Measurements from ENCODE around the gene CADPS2. TPM values are rescaled to one million over a fixed set of nuclear protein-coding genes. Genes with fewer than 3 reads are reported as not detected.

Gene CADPS2

GRCh38 chr7:122269241-122269640 is 617.0 kb downstream of the CADPS2 start:
- H3K27me3 ChIP-seq (ENCODE audit: control insufficient read depth in 1 of 2, insufficient read depth in 1 of 2, low read length in 2 of 2) = peaks cover 0 to 4% of the 10 kb centered on the region in 2 experiments
- no peaks in the 10 kb centered on the region for H3K79me1 ChIP-seq (replicated peaks; ENCODE audit: low read length, poor library complexity, severe bottlenecking)
- no peak overlapping the region for H3K9ac ChIP-seq (ENCODE audit: low read length)
- no CpG with 5 or more reads among the region's 1 CpG for WGBS
- no peaks in the 10 kb centered on the region for H3K4me1 ChIP-seq (ENCODE audit: control insufficient read depth, insufficient read depth, low read depth, low read length)
- H3K27ac ChIP-seq (ENCODE audit: low read length, poor library complexity, severe bottlenecking) = no peak overlapping the region
- H3K9me3 ChIP-seq (ENCODE audit: control insufficient read depth, low read length) = no peaks in the 10 kb centered on the region
- no peak overlapping the region for H4K8ac ChIP-seq (ENCODE audit: low read length)
- no peak overlapping the region for H3K4ac ChIP-seq (ENCODE audit: low read depth in 1 of 2, low read length in 2 of 2)
- H4K91ac ChIP-seq (ENCODE audit: low read length) = no peak overlapping the region
- H2AFZ ChIP-seq (ENCODE audit: low read depth, low read length) = no peak overlapping the region
- H3K4me2 ChIP-seq (ENCODE audit: low read length, poor library complexity, severe bottlenecking) = no peak overlapping the region
- H3K4me3 ChIP-seq (ENCODE audit: insufficient read depth in 1 of 2, low read depth in 1 of 2, low read length in 2 of 2) = no peak overlapping the region
- no peaks in the 10 kb centered on the region for H3K36me3 ChIP-seq (ENCODE audit: control insufficient read depth in 1 of 2, insufficient read depth in 2 of 2, low read depth in 1 of 2, low read length in 2 of 2)
- H2BK5ac ChIP-seq (ENCODE audit: low read depth, low read length, poor library complexity, severe bottlenecking) = no peak overlapping the region
- H3K18ac ChIP-seq (ENCODE audit: low read depth in 1 of 2, low read length in 2 of 2) = no peak overlapping the region
- H2AK5ac ChIP-seq (ENCODE audit: low read length, severe bottlenecking) = no peak overlapping the region
- H3K23ac ChIP-seq (ENCODE audit: low read length in 2 of 2) = no peak overlapping the region
- no peak overlapping the region for H2BK15ac ChIP-seq (ENCODE audit: low read depth, poor library complexity, severe bottlenecking)
- H3K14ac ChIP-seq (ENCODE audit: low read length in 2 of 2) = no peak overlapping the region
- no peak for DNase-seq
- H2BK12ac ChIP-seq (ENCODE audit: low read length in 2 of 2) = no peak overlapping the region
- H2BK120ac ChIP-seq (ENCODE audit: low read depth, low read length) = no peak overlapping the region

Small RNA genes within 50 kb of the gene (small RNA-seq; reads per million reads assigned to genes)
- gene AC006463.1 (ENCODE audit: low read depth) = not detected

Data from mesenchymal stem cell (in vitro differentiated cells and primary cell).